ENCODE results near the gene SUGCT. TPM values are rescaled to one million over a fixed set of nuclear protein-coding genes. Genes with fewer than 3 reads are reported as not detected.
A peak's percentile ranks its signal among the peaks of the same experiment; 100 is the strongest.

The SUGCT gene
- total RNA-seq, 1 experiment from 2014 or later: 29.0 TPM

GRCh38 chr7:40715053-40715430 lies 580.2 kb downstream of the SUGCT start:
- DNase-seq (ENCODE audit: low read depth): peak; percentile 22

- peak; percentile 72 for DNase-seq (ENCODE audit: low read depth)
These were observed 581.2 kb downstream of the SUGCT start for GRCh38 chr7:40716052-40716451.

- peak; percentile 98 for DNase-seq (ENCODE audit: low read depth)
These were observed 582.4 kb downstream of the SUGCT start for GRCh38 chr7:40717242-40717641.

DNA sequence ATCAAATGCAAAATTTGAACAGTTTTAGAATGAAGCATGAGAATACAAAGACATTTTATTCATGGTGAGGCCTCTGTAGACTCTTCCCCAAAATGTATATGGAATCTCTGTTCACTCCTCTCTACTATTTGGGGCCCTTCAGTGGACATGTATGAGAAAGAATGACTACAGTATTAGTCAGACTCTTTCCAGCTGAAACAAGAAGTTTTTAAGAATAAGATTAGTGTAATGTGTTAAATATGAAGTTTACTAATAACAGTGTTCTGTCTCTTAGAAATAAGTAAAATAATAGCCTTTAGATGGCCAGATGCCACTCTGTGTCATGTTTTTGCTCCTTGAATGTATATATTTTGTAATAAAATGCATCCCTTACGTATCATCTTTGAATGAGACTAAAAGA lies 585.6 kb downstream of the SUGCT start:
- peak; percentile 74 for DNase-seq (ENCODE audit: low read depth)

DNA sequence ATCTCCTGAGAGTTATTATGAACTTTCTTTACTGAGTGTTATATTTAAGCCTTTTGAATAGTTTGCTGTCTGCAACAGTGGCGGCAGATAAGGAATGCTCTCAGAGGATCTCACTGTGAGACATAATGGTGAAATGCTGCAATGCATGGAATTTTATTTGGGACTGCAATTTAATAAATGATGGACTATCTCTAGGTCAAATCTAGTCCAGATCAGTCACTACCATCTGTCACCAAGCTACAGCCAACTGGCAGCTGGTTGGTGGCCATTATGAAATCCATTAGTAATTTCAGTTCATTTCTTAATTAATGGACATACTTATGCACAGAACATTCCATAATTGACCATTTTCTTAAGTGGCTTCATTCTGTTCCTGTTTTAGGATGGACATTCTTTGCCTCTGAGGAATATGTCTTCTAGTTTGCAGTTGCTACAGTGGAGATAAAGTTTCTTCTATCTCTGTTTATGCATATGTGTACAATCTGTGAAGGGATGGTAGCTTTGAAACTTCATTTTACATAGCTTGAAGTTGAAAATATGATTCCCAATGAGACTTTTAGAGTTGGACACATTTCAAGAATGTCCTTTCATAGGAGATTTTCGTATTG lies 586.6 kb downstream of the SUGCT start:
- peak; percentile 23 for DNase-seq (ENCODE audit: low read depth)

DNA sequence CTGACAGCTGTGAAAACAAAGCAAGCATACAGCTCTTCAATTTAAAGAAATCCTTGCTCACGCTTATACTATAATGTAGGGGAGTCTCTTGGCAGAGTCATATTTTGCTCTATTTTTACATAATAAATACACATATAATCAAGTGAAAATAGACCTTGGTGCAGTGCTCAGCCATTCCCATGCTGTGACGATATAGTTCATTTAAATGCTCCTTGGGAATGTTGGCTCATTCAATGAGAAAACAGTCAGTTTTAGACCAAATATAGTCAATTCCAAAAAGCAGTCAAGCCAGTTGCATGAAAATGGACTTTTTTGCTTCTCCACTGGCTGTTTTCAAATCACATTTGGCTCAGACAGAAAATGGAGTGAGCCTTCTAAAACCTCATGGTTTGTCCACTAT lies 587.4 kb downstream of the SUGCT start:
- DNase-seq (ENCODE audit: low read depth): no peak

GRCh38 chr7:40723829-40724228 lies 589.0 kb downstream of the SUGCT start:
- no peak for DNase-seq (ENCODE audit: low read depth)

DNA sequence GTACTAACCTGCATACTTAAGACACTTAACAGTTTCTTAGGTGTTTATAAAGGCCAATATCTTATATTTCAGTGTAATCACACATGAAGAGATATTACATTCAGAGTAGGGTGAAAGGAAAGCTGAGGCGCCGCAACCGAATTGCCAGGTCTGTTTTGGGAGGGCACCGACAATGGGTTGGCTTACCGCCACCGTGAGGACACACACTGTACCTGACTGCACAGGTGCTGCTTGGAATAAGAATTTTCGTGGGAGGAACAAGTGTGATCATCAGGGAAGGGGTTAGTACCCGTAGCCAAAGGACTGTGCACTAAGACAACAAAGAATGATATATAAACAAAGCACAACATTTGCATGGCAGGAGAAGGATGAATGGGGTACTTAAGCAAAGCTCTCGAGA lies 591.8 kb downstream of the SUGCT start:
- DNase-seq (ENCODE audit: low read depth): no peak

DNA sequence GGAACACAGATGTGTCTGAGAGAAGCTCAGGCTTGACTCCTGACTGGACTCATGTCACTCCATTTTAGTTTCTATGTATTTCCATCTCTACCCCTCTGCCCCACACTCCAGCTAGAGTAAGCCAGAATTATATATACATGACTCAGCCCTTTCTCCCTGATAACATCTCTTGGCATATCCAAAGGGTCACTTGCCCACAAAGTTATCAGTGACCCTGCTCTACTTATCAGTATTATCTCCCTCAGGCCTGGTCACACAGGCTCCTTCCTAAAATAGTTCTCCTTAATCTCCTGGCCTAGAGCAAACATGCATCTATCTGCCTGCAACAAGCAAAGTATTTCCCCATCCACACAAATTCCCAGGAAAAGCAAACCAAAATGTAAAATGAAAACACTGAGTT lies 598.3 kb downstream of the SUGCT start:
- no peak for DNase-seq (ENCODE audit: low read depth)

DNA sequence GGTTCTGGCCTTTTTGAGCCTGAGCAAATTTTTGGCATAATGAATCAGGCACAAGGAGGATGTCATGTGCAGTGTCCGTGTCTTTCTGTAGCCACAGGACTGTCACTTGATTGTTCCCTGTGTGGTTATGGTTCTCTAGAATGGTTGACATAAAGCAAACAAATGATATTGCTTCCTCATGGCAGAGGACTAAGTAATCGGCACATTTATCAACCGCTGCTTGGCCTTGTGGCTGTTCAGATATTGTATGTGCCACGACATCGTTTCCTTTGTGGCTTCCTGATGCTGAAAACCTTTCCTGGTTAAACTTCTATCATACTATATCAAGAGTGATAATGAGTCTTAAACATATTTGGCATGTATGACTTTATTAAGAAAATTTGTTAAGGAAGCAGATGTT lies 598.8 kb downstream of the SUGCT start:
- DNase-seq (ENCODE audit: low read depth): no peak

- no peak for DNase-seq (ENCODE audit: low read depth)
These were observed 604.5 kb downstream of the SUGCT start for GRCh38 chr7:40739257-40739656.

DNA sequence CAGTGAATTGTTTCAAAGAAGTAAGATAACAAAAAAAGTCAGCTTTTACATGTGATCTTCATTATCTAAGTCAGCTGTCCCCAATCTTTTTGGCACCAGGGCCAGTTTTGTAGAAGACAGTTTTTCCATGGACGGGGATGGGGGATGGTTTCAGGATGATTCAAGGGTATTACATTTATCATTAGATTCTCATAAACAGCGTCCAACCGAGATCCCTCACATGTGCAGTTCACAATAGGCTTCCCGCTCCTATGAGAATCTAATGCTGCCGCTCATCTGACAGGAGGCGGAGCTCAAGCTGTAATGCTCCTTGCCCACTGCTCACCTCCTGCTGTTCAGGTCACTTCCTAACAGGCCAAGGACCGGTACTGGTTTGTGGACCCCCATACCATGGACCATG lies 607.5 kb downstream of the SUGCT start:
- no peak for DNase-seq (ENCODE audit: low read depth)

DNA sequence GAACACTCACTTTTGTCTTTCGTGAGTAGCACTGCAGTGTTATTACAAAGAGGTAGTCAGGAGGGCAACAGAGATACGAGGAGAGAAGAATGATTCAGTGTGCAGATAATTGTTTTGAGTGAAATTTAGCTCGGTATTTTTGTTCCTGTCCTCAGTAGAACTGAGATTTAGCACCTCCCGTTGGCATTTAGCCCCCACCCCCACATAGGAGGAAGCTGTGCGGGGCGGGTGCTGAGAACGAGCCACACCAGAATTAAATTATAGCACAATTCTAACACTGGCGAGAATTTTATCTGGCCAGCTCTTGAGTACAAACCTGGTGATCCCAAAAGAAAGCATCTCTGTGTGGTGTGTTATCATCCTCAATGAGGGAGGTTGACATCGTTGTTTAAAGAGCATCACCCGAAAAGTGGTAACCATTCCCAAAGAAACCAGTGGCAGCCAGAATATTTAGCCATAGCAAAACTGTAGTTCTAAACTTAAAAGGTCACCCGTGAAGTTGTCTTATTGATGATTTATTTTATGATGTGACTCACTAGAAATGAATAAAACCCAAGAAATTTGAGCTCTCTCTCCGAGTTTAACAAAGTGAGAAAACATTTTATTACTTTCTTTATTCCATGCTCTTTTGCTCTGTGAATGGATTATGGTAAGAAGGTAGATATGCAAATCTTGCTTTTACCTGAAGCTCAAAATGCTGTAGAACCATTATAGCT lies 612.2 kb downstream of the SUGCT start:
- DNase-seq (ENCODE audit: low read depth): peak; percentile 19

DNA sequence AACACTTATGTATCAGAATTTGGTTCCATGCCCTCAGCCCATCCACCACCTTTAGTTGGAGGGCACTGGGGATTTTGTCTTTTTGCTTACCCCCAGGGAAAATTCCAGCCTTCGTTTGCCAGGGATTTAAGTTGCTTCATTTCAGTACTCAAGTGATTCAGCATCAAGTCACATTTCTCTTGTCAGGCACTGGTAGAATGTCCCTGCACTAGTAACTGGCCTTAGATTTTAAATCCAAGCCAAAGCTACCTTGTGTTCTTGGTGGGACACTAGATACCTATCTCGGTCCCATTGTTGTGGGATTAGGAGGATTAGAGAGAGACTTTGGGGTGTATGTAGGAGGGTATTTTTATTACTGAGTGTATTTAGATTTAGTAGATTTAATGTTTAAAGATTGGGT lies 613.1 kb downstream of the SUGCT start:
- DNase-seq (ENCODE audit: low read depth): peak; percentile 56

- peak; percentile 89 for DNase-seq (ENCODE audit: low read depth)
These were observed 615.1 kb downstream of the SUGCT start for GRCh38 chr7:40749877-40750276.

DNA sequence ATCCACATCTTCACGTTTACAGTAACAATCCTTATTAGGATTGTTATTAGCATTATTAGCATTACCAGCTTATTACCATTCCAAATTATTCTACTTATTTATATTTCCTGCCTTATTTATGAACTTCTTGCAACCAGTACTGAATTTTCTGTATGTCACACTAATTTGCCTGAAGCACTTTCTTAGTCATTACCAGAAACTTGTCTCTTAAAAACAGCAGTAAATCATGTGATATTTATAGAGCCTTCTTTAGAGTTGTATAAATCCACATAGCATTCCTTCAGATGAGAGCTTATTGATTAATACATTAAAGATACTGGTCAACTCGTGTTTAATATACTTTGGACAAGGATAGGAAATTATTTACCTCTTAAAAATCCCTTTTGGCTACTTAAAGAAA lies 618.6 kb downstream of the SUGCT start:
- no peak for DNase-seq (ENCODE audit: low read depth)

DNA sequence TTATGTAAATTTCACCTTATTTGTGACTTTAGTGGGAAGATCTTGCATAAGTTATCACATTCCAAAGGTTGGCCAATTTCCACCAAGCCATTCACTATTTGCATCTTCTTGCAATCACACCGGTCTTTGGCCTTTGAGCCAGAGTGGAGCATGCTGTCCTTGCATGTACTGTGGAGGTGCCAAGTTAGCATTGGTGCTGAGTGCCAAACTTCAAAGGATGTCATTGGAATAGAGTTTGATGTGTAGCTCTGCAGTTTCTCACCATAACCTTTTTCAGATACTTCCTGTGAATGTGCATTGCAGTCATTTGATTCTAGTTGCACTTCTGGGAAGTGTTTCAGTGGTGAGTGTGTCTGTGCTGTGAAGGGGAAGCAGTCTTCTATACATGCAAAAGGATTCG lies 620.6 kb downstream of the SUGCT start:
- DNase-seq (ENCODE audit: low read depth): no peak

DNA sequence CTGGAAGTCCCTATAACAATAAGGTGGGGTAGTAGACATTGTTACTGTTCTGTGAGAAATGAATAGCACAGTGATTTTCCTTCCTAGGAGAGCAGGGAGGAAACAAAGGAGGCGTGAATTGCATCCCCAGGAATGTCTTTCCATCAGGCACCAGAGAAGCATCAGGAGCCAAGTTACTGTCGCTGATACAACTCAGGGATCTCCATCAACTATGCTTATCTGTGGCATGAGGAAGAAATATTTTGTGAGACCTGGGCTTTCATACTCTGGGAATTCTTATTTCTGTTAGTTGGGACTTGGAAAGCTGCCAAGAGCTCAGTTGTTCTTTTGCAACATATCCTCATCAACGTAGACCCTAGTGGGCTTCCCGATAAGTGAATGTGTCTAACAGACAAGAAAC lies 622.3 kb downstream of the SUGCT start:
- DNase-seq (ENCODE audit: low read depth): no peak

- DNase-seq (ENCODE audit: low read depth): no peak
These were observed 623.8 kb downstream of the SUGCT start for GRCh38 chr7:40758590-40758989.

DNA sequence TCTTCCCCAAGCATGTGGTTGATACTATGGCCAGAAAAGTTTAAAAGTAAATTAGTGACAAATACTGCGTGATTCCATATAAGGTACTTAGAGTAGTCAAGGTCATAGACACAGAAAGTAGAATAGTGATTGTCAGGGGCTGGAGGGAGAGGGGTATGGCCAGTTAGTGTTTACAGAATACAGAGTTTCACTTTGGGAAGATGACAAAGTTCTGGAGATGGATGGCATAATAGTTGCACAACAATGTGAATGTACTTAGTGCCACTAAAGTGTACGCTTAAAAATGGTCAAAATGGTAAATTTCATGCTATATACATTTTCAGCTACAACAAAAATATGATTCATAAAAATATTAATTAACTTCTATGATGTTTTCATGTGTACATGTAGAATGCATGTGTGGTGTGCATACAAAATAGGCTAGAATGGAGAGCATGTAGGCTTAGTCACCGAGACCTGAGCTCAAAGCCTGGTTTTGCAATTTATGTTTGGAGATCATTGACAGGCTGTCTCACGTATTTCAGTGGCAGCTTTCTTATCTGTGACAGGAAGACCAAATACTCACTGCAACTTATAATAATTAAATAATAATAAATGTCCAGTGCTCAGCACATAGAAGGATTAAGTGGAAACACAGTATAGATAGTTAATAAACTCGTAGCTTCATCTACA lies 625.6 kb downstream of the SUGCT start:
- DNase-seq (ENCODE audit: low read depth): no peak

GRCh38 chr7:40760987-40761386 lies 626.2 kb downstream of the SUGCT start:
- no peak for DNase-seq (ENCODE audit: low read depth)

DNA sequence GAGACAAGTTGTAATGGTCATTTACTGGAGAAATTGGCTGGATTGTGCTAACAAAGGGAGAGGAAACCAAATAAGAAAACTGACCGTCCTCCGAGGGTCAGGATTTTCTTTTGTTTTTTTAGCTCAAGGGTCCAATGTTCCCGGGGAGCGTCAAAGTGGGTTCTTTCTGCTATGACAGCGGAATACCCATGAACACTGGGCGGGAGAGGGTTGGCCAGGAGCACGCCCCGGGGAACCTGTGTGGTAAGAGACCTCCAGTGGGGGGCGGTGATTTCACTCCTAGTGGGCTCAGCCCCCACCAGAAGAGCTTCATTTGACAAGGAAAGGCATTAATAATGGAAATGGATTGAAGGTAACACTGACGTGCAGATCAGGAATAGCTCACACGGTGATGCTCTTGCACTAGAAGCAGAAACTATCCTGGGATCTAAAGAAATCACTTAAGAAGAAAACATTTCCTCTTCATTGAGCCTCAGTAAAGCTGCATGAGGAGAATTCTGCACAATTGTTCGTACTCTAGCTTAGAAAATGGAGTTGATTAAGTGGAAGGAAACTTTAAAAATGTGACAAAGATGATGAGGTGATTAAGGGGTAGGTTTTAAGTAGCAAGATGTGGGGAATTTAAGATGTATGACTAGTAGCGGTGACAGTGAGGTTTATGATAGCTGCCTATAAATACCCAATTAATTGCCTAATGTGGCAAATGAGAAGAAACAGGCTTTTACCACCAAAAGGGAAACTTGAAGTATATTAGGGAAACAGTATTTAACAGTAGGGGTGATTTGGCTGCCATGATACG lies 627.2 kb downstream of the SUGCT start:
- no peak for DNase-seq (ENCODE audit: low read depth)
